ENCODE results near the gene CD34.

CD34 gene

GRCh38 chr1:207851696-207852095, 59.2 kb downstream of the CD34 start:
- DNase-seq: peak in 1 of 2 donors; percentile 35

GRCh38 chr1:207850621-207851407, 60.1 kb downstream of the CD34 start:
- peak; percentile 72 to 75 for DNase-seq

GRCh38 chr1:207849646-207850045, 61.3 kb downstream of the CD34 start:
- peak; percentile 50 to 65 for DNase-seq

- DNase-seq: no peak
Observed at GRCh38 chr1:207849016-207849415, 61.9 kb downstream of the CD34 start.

GRCh38 chr1:207848234-207848633, 62.7 kb downstream of the CD34 start:
- peak; percentile 96 to 98 for DNase-seq

GRCh38 chr1:207847116-207847515, 63.8 kb downstream of the CD34 start:
- no peak for DNase-seq

- DNase-seq: no peak
Observed at GRCh38 chr1:207845109-207845508, 65.8 kb downstream of the CD34 start.

- DNase-seq: peak; percentile 49 to 76
Observed at GRCh38 chr1:207844371-207844770, 66.6 kb downstream of the CD34 start.

- no peak for DNase-seq
Observed at GRCh38 chr1:207842506-207842905, 68.4 kb downstream of the CD34 start.

GRCh38 chr1:207841901-207842300, 69.0 kb downstream of the CD34 start:
- no peak for DNase-seq

GRCh38 chr1:207841293-207841692, 69.6 kb downstream of the CD34 start:
- peak in 1 of 2 donors; percentile 52 for DNase-seq

- no peak for DNase-seq
Observed at GRCh38 chr1:207840380-207840779, 70.5 kb downstream of the CD34 start.

GRCh38 chr1:207839083-207839413, 71.9 kb downstream of the CD34 start:
- DNase-seq: no peak

GRCh38 chr1:207838156-207839082, 72.5 kb downstream of the CD34 start:
- DNase-seq: peak in 1 of 2 donors; percentile 38

- DNase-seq: no peak
Observed at GRCh38 chr1:207837673-207838072, 73.3 kb downstream of the CD34 start.

- DNase-seq: no peak
Observed at GRCh38 chr1:207836591-207837347, 74.2 kb downstream of the CD34 start.

GRCh38 chr1:207835958-207836357, 75.0 kb downstream of the CD34 start:
- no peak for DNase-seq

GRCh38 chr1:207833956-207834660, 76.8 kb downstream of the CD34 start:
- no peak for DNase-seq

- peak; percentile 38 to 54 for DNase-seq
Observed at GRCh38 chr1:207833381-207833780, 77.5 kb downstream of the CD34 start.

GRCh38 chr1:207832796-207833195, 78.1 kb downstream of the CD34 start:
- DNase-seq: no peak

GRCh38 chr1:207831517-207832327, 79.2 kb downstream of the CD34 start:
- peak in 1 of 2 donors; percentile 60 for DNase-seq

Data from inflammatory macrophage (primary cell).